SU-DHL-6 (cell line): ENCODE data around the gene ADCY2.

ENCODE experiments used
- H2AFZ ChIP-seq: fragments of 200-600 bp; sonication (generic); 2 replicates; pipeline ENCODE4 v1.6.1; 2014; ENCODE audit warnings: low read depth, mild to moderate bottlenecking, moderate library complexity, mixed read lengths, antibody characterized with exemption, low read length; ENCODE audit not compliant: severe bottlenecking
- H3F3A ChIP-seq: fragments of 200-600 bp; shearing (Covaris generic); 2 replicates; pipeline ENCODE4 v1.6.0; 2016; ENCODE audit warnings: antibody characterized with exemption, mild to moderate bottlenecking; ENCODE audit not compliant: insufficient read depth
- H3K27ac ChIP-seq: fragments of 200-600 bp; sonication (generic); 2 replicates; pipeline ENCODE4 v1.5.1; 2016; ENCODE audit warnings: low read depth, mild to moderate bottlenecking, low read length, moderate library complexity, mixed read lengths
- H3K27me3 ChIP-seq: fragments of 200-600 bp; sonication (generic), shearing (Covaris generic); 2 replicates; pipeline ENCODE4 v1.6.0; 2014; ENCODE audit warnings: mild to moderate bottlenecking, low read length
- H3K36me3 ChIP-seq: fragments of 200-600 bp; sonication (generic); 2 replicates; pipeline ENCODE4 v1.6.1; 2014; ENCODE audit warnings: mild to moderate bottlenecking, low read length, mixed read lengths
- H3K4me2 ChIP-seq: fragments of 300-600, 200-600 bp; shearing (Covaris generic), sonication (generic); 2 replicates; pipeline ENCODE4 v1.6.0; 2014; ENCODE audit warnings: low read length, low read depth, mild to moderate bottlenecking; ENCODE audit not compliant: poor library complexity, severe bottlenecking
- H3K4me3 ChIP-seq: fragments of 200-600 bp; sonication (generic); 2 replicates; pipeline ENCODE4 v1.5.1; 2014; ENCODE audit warnings: antibody characterized with exemption, low read length, mild to moderate bottlenecking, mixed read lengths; ENCODE audit not compliant: insufficient read depth, poor library complexity, severe bottlenecking
- H3K79me2 ChIP-seq: fragments of 200-600 bp; sonication (generic); 2 replicates; pipeline ENCODE4 v1.6.1; 2014; ENCODE audit warnings: mild to moderate bottlenecking, low read length, moderate library complexity; ENCODE audit not compliant: insufficient read depth
- H3K9ac ChIP-seq: fragments of 200-600 bp; sonication (generic); 2 replicates; pipeline ENCODE4 v1.7.0; 2014; ENCODE audit warnings: mild to moderate bottlenecking, low read length
- H3K9me2 ChIP-seq: fragments of 200-600 bp; sonication (generic); replicated peaks from 2 replicates; pipeline ENCODE4 v1.6.1; 2014; ENCODE audit warnings: low read length; ENCODE audit not compliant: insufficient read depth
- H3K9me3 ChIP-seq: fragments of 200-600 bp; sonication (generic); 2 replicates; pipeline ENCODE4 v1.6.1; 2014; ENCODE audit warnings: low read length, mixed read lengths; ENCODE audit not compliant: insufficient read depth
- H4K20me1 ChIP-seq: fragments of 200-600 bp; sonication (generic); 2 replicates; pipeline ENCODE4 v1.6.1; 2014; ENCODE audit warnings: low read depth, mild to moderate bottlenecking, antibody characterized with exemption, low read length, moderate library complexity, mixed read lengths
- EZH2phosphoT487 ChIP-seq: fragments of 200-600 bp; sonication (generic), shearing (Covaris generic); conservative IDR thresholded peaks from 2 replicates; pipeline ENCODE4 v1.6.1; 2018; ENCODE audit warnings: mild to moderate bottlenecking, antibody characterized with exemption, low read length, moderate library complexity, mixed read lengths
- TF ChIP-seq, protein P1 (sequence below): fragments of 200-600 bp; sonication (generic); IDR thresholded peaks from one replicate; pipeline ENCODE4 v1.5.1; 2017; ENCODE audit warnings: antibody characterized with exemption, mild to moderate bottlenecking, low read length, moderate library complexity; ENCODE audit not compliant: insufficient read depth, poor library complexity, severe bottlenecking

ADCY2 gene

GRCh38 chr5:7410936-7411511 is 15.1 kb downstream of the ADCY2 start:
- Histone ChIP-seq H3K9ac (no peak overlapping the region), H3K36me3 (no peaks in the 10 kb centered on the region), H3F3A (no peaks in the 10 kb centered on the region), H4K20me1 (no peaks in the 10 kb centered on the region), H3K4me2 (no peak overlapping the region), H3K27me3 (no peaks in the 10 kb centered on the region; the same call in 1 of the 2 replicates), H3K9me2 (no peaks in the 10 kb centered on the region), H3K27ac (no peak overlapping the region), H2AFZ (no peak overlapping the region), H3K9me3 (no peaks in the 10 kb centered on the region), H3K4me3 (no peak overlapping the region), H3K79me2 (no peaks in the 10 kb centered on the region)
- TF ChIP-seq EZH2phosphoT487: no peak

DNA sequence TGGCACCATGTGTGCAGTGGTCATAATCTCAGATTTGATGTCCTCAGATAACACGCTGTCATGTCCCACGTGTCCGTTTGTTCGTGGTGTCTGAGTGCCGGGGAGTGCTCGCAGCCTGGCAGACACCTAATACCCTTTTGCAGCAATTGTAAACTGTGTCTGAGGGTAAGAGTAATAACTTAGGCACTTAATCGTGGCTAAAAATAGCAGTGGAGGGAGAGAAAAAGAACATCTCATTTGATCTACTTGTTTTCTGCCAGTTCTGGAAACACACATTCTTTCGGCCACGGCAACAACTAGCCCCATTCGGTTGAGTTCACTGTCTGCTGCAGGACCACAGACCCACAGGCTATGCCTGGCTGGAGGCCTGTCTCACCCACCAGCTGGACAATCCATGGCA is 16.5 kb downstream of the ADCY2 start:
- Histone ChIP-seq H3K79me2 (no peaks in the 10 kb centered on the region), H3K9ac (no peak overlapping the region), H2AFZ (no peak overlapping the region), H3K27ac (no peak overlapping the region), H4K20me1 (no peaks in the 10 kb centered on the region), H3K9me3 (no peaks in the 10 kb centered on the region), H3K36me3 (no peaks in the 10 kb centered on the region), H3K4me2 (no peak overlapping the region), H3K27me3 (no peaks in the 10 kb centered on the region; the same call in 1 of the 2 replicates), H3K9me2 (no peaks in the 10 kb centered on the region), H3K4me3 (no peak overlapping the region), H3F3A (no peaks in the 10 kb centered on the region)
- TF ChIP-seq, protein P1, sequence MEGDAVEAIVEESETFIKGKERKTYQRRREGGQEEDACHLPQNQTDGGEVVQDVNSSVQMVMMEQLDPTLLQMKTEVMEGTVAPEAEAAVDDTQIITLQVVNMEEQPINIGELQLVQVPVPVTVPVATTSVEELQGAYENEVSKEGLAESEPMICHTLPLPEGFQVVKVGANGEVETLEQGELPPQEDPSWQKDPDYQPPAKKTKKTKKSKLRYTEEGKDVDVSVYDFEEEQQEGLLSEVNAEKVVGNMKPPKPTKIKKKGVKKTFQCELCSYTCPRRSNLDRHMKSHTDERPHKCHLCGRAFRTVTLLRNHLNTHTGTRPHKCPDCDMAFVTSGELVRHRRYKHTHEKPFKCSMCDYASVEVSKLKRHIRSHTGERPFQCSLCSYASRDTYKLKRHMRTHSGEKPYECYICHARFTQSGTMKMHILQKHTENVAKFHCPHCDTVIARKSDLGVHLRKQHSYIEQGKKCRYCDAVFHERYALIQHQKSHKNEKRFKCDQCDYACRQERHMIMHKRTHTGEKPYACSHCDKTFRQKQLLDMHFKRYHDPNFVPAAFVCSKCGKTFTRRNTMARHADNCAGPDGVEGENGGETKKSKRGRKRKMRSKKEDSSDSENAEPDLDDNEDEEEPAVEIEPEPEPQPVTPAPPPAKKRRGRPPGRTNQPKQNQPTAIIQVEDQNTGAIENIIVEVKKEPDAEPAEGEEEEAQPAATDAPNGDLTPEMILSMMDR: no peak
- no peak for TF ChIP-seq EZH2phosphoT487

- no peak for TF ChIP-seq EZH2phosphoT487
- TF ChIP-seq, protein P1: no peak
- H3K27ac ChIP-seq: no peak overlapping the region
- no peak overlapping the region for H3K4me3 ChIP-seq
- H2AFZ ChIP-seq: no peak overlapping the region
- no peaks in the 10 kb centered on the region for H3K9me3 ChIP-seq
- H3K27me3 ChIP-seq: no peaks in the 10 kb centered on the region; the same call in 1 of the 2 replicates
- H3K4me2 ChIP-seq: no peak overlapping the region
- no peaks in the 10 kb centered on the region for H3K36me3 ChIP-seq
- no peaks in the 10 kb centered on the region for H4K20me1 ChIP-seq
- no peaks in the 10 kb centered on the region for H3K9me2 ChIP-seq
- no peak overlapping the region for H3K9ac ChIP-seq
- H3F3A ChIP-seq: no peaks in the 10 kb centered on the region
- no peaks in the 10 kb centered on the region for H3K79me2 ChIP-seq
Measured at GRCh38 chr5:7415123-7415522, 19.2 kb downstream of the ADCY2 start.
